Caco-2 (cell line): ENCODE results near the gene OR5AU1. TPM values are rescaled to one million over a fixed set of nuclear protein-coding genes. Genes with fewer than 3 reads are reported as not detected.

Experiments
- BruUV-seq: library from RNA; stranded (reverse); fragments of 400-500 nt; replicated peaks from 2 replicates; lab custom pipeline; 2021; lab: Mats Ljungman, UMichigan
- CTCF ChIA-PET: fragments of 300-600 bp; sonication (Branson Sonifier 250); formaldehyde crosslinking; loops from one replicate; lab custom pipeline; 2022; ENCODE audit warnings: antibody characterized with exemption; lab: Charles Lee
- POLR2A ChIA-PET: fragments of 300-600 bp; sonication (Branson Sonifier 250); formaldehyde crosslinking; loops from one replicate; lab custom pipeline; 2022; ENCODE audit warnings: antibody characterized with exemption; lab: Charles Lee
- DNase-seq, 2 experiments: peaks; one replicate each; pipeline versions ENCODE4 v3.0.0 to v3.0.0-alpha.2; 2020 to 2022
- H3K27me3 ChIP-seq: replicated peaks from 2 replicates; pipeline ENCODE4 v1.6.0; 2011; ENCODE audit warnings: low read length; ENCODE audit not compliant: control insufficient read depth, insufficient read depth
- H3K36me3 ChIP-seq: 2 replicates; pipeline ENCODE4 v1.5.1; 2011; ENCODE audit warnings: low read length; ENCODE audit not compliant: control insufficient read depth, insufficient read depth
- H3K4me1 ChIP-seq: fragments of 250-450 bp; sonication (Bioruptor Pico); 2 replicates; pipeline ENCODE4 v1.5.1; 2020; ENCODE audit warnings: mild to moderate bottlenecking
- H3K4me3 ChIP-seq: 2 replicates; pipeline ENCODE4 v1.5.1; 2011; ENCODE audit warnings: low read depth, mild to moderate bottlenecking, control low read depth, low read length
- H3K9me3 ChIP-seq: fragments of 250-450 bp; sonication (Bioruptor Pico); 2 replicates; pipeline ENCODE4 v1.5.1; 2020; ENCODE audit warnings: mild to moderate bottlenecking, moderate library complexity
- H3K27ac Mint-ChIP-seq: one replicate; pipeline ENCODE4 v1.8.0; 2022; ENCODE audit warnings: mixed read lengths; ENCODE audit not compliant: unreplicated experiment
- H3K27me3 Mint-ChIP-seq: one replicate; pipeline ENCODE4 v1.8.0; 2022; ENCODE audit warnings: mixed read lengths; ENCODE audit not compliant: insufficient read depth, unreplicated experiment
- H3K36me3 Mint-ChIP-seq: one replicate; pipeline ENCODE4 v1.8.0; 2022; ENCODE audit warnings: mild to moderate bottlenecking, mixed read lengths; ENCODE audit not compliant: insufficient read depth, unreplicated experiment
- H3K4me1 Mint-ChIP-seq: one replicate; pipeline ENCODE4 v1.8.0; 2022; ENCODE audit warnings: low read depth, mixed read lengths; ENCODE audit not compliant: unreplicated experiment
- H3K4me3 Mint-ChIP-seq: one replicate; pipeline ENCODE4 v1.8.0; 2022; ENCODE audit warnings: mild to moderate bottlenecking, moderate library complexity, mixed read lengths; ENCODE audit not compliant: unreplicated experiment
- H3K9me3 Mint-ChIP-seq: one replicate; pipeline ENCODE4 v1.8.0; 2022; ENCODE audit warnings: mixed read lengths; ENCODE audit not compliant: unreplicated experiment
- intact Hi-C: fragments of 100-400 bp; cut with micrococcal nuclease; formaldehyde crosslinking; loops from one replicate; pipeline ENCODE4 v1.10.0; 2022; ENCODE audit not compliant: unreplicated experiment
- total RNA-seq: library from RNA; stranded (reverse); gene quantifications from 2 replicates; pipeline ENCODE4 v1.2.3, GENCODE V29; 2022
- TF ChIP-seq, protein P1 (sequence below), 2 experiments: fragments of 200-600 bp in 1 of 2; IDR thresholded peaks; 1 replicate in 1 of 2; 2 replicates in 1 of 2; pipeline versions ENCODE4 v1.5.1 to v1.8.0; 2011 to 2022; ENCODE audit warnings: antibody characterized with exemption in 1 of 2, control low read depth in 1 of 2, inconsistent platforms in 1 of 2, low read depth in 1 of 2, low read length in 1 of 2, mild to moderate bottlenecking in 1 of 2, moderate library complexity in 1 of 2; ENCODE audit not compliant: insufficient read depth in 1 of 2, severe bottlenecking in 1 of 2, unreplicated experiment in 1 of 2

OR5AU1 gene
- total RNA-seq, 1 experiment from 2014 or later, result not detected

DNA sequence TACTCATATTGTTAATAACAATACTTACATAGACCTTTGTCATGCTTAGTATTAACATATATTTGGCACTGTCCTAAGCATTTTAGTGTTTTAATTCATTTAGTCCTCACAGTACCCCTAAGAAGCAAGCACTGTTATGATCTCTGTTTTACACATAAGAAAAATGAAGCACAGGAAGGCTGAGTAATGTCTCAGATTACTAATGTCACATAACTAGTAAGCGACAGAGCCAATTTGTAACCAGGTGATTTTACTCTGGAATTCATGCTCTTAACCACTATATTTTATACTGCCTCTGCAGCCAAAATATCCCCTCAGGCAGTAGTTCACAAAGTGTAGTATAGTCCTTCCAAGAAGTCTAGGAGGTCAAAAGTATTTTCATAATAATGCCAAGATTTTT, 34.7 kb downstream of the OR5AU1 start:
- DNase-seq, result no peak
- Mint-ChIP-seq H3K27me3 (peaks cover 11% of the 10 kb centered on the region), H3K36me3 (no peaks in the 10 kb centered on the region), H3K4me1 (no peaks in the 10 kb centered on the region), H3K9me3 (no peaks in the 10 kb centered on the region), H3K27ac (no peak overlapping the region), H3K4me3 (no peak overlapping the region)
- no peaks in the 10 kb centered on the region for H3K36me3 ChIP-seq
- POLR2A ChIA-PET, result no interaction called here
- H3K27me3 ChIP-seq, result no peaks in the 10 kb centered on the region
- BruUV-seq, result no TSS peak
- TF ChIP-seq, protein P1, sequence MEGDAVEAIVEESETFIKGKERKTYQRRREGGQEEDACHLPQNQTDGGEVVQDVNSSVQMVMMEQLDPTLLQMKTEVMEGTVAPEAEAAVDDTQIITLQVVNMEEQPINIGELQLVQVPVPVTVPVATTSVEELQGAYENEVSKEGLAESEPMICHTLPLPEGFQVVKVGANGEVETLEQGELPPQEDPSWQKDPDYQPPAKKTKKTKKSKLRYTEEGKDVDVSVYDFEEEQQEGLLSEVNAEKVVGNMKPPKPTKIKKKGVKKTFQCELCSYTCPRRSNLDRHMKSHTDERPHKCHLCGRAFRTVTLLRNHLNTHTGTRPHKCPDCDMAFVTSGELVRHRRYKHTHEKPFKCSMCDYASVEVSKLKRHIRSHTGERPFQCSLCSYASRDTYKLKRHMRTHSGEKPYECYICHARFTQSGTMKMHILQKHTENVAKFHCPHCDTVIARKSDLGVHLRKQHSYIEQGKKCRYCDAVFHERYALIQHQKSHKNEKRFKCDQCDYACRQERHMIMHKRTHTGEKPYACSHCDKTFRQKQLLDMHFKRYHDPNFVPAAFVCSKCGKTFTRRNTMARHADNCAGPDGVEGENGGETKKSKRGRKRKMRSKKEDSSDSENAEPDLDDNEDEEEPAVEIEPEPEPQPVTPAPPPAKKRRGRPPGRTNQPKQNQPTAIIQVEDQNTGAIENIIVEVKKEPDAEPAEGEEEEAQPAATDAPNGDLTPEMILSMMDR (IDR thresholded peaks at IDR 0.05; ENCODE audit: insufficient read depth in 1 of 2, low read depth in 1 of 2, low read length in 1 of 2, severe bottlenecking in 1 of 2, unreplicated experiment in 1 of 2), result no peak
- no peak overlapping the region for H3K4me3 ChIP-seq
- intact Hi-C loops, result no loop called here
- H3K4me1 ChIP-seq, result no peaks in the 10 kb centered on the region
- no peaks in the 10 kb centered on the region; the same call in 1 of the 2 replicates for H3K9me3 ChIP-seq
- CTCF ChIA-PET, result no interaction called here

DNA sequence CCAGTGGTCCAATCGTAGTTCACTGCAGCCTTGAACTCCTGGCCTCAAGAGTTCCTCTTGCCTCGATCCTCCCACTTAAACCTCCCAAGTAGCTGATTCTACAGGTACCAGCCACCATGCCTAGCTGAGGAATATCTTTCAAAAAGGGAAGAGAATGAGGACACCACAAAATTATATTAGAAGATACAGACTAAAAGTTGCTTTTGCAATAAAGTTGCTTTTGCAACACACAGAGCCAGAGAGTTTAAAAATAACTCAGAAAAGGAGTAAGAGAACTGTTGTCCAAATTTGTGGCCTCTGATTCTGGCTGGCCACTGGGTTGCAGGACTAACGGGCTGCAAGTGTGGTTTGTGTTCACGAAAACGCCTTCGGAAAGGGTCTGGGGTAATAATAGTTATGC, 35.2 kb downstream of the OR5AU1 start:
- Mint-ChIP-seq H3K4me1 (no peaks in the 10 kb centered on the region), H3K36me3 (no peaks in the 10 kb centered on the region), H3K9me3 (no peaks in the 10 kb centered on the region), H3K4me3 (no peak overlapping the region), H3K27ac (no peak overlapping the region), H3K27me3 (peaks cover 11% of the 10 kb centered on the region)
- Histone ChIP-seq H3K4me3 (no peak overlapping the region), H3K4me1 (no peaks in the 10 kb centered on the region), H3K36me3 (no peaks in the 10 kb centered on the region), H3K9me3 (no peaks in the 10 kb centered on the region; the same call in 1 of the 2 replicates), H3K27me3 (no peaks in the 10 kb centered on the region)
- BruUV-seq, result no TSS peak
- no peak for DNase-seq
- TF ChIP-seq, protein P1 (IDR thresholded peaks at IDR 0.05; ENCODE audit: insufficient read depth in 1 of 2, low read depth in 1 of 2, low read length in 1 of 2, severe bottlenecking in 1 of 2, unreplicated experiment in 1 of 2), result no peak
- POLR2A ChIA-PET, result no interaction called here
- CTCF ChIA-PET, result no interaction called here
- intact Hi-C loops, result no loop called here

DNA sequence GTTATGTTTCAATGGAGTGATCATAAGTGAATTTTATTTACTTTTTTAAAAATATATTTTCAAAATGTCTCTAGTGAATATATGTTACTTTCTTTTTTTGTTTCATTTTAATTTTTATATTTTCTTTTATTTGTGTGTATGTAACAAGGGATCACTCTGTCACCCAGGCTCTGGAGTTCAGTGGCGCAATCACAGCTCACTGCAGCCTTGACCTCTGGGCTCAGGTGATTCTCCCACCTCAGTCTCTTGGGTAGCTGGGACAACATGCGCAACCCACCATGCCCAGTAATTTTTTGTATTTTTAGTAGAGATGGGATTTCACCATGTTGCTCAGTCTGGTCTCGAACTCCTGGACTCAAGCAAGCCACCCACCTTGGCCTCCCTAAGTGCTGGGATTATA, 36.9 kb downstream of the OR5AU1 start:
- TF ChIP-seq, protein P1 (IDR thresholded peaks at IDR 0.05; ENCODE audit: insufficient read depth in 1 of 2, low read depth in 1 of 2, low read length in 1 of 2, severe bottlenecking in 1 of 2, unreplicated experiment in 1 of 2), result no peak
- no peaks in the 10 kb centered on the region for H3K36me3 Mint-ChIP-seq
- H3K27ac Mint-ChIP-seq, result no peak overlapping the region
- no peak for DNase-seq
- H3K4me3 ChIP-seq, result no peak overlapping the region
- ChIA-PET POLR2A (no interaction called here), CTCF (no interaction called here)
- no peaks in the 10 kb centered on the region for H3K4me1 Mint-ChIP-seq
- H3K4me3 Mint-ChIP-seq, result no peak overlapping the region
- H3K27me3 Mint-ChIP-seq, result peaks cover 11% of the 10 kb centered on the region
- no peaks in the 10 kb centered on the region for H3K9me3 Mint-ChIP-seq
- BruUV-seq, result no TSS peak
- no peaks in the 10 kb centered on the region for H3K36me3 ChIP-seq
- H3K4me1 ChIP-seq, result no peaks in the 10 kb centered on the region
- no peaks in the 10 kb centered on the region for H3K27me3 ChIP-seq
- H3K9me3 ChIP-seq, result no peaks in the 10 kb centered on the region
- intact Hi-C loops, result no loop called here
